Nephron (organoid): ENCODE results near the gene SLC7A5.

Source experiments
- H3K27ac Mint-ChIP-seq, 3 experiments: 2 replicates each; pipeline ENCODE4 v1.8.0; 2020; ENCODE audit warnings: mixed read lengths in 3 of 3, mild to moderate bottlenecking in 2 of 3, moderate library complexity in 1 of 3
- H3K27me3 Mint-ChIP-seq: 2 replicates; pipeline ENCODE4 v1.8.0; 2021; ENCODE audit warnings: low read depth, mild to moderate bottlenecking, moderate library complexity, mixed read lengths
- H3K36me3 Mint-ChIP-seq: 2 replicates; pipeline ENCODE4 v1.8.0; 2020; ENCODE audit warnings: low read depth, mixed read lengths
- H3K4me1 Mint-ChIP-seq: 2 replicates; pipeline ENCODE4 v1.8.0; 2020; ENCODE audit warnings: mixed read lengths
- H3K4me3 Mint-ChIP-seq, 3 experiments: 2 replicates each; pipeline ENCODE4 v1.8.0; 2020; ENCODE audit warnings: mild to moderate bottlenecking in 3 of 3, mixed read lengths in 3 of 3, moderate library complexity in 2 of 3
- H3K9me3 Mint-ChIP-seq: 2 replicates; pipeline ENCODE4 v1.8.0; 2020; ENCODE audit warnings: mixed read lengths
- TF ChIP-seq, protein P1 (sequence below), 3 experiments: fragments of 200-600 bp; sonication (generic); IDR thresholded peaks; one replicate each; pipeline ENCODE4 v1.5.0; 2021; ENCODE audit warnings: antibody characterized with exemption in 3 of 3; ENCODE audit not compliant: unreplicated experiment in 3 of 3

The SLC7A5 gene

DNA sequence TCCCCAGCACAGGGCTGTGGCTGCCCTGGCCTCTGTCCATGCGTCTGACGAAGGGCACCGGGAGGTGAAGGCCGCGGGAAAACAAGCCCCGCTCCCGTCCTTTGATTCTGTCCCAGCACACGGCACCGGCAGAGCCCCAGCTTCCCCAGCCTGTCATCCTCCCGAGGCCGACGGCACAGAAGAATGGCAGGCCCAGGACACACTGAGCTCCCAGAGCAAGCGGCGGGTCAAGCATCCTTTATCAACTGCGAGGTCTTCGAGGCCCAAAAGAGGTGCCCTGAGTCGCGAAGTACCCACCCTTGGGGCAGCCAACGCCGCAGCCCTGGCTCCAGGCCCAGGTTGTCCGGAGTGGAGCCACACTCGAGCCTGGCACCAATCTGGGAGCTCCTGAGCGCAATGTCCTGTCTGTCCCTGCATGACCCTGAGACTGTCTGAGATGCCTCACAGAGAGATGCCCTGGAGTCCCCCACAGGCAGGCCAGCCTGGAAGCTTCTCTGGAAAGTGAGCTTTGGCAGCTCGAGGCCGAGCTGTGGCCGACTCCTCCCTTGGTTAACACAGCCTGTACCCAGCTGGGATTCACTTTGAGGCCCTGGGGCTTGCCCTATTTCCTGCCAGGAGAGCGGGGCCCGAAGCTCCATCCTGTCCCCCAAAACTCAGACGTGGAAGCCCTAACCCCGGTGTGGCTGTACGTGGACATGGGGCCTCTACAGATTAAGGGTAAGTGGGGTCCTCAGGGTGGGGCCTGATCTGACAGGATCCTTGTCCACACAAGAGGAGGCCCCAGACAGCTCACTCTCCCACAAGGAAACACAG lies 23.3 kb downstream of the SLC7A5 start:
- Mint-ChIP-seq H3K36me3 (no peaks in the 10 kb centered on the region), H3K9me3 (no peaks in the 10 kb centered on the region), H3K4me1 (peaks cover 36% of the 10 kb centered on the region), H3K4me3 (no peak overlapping the region), H3K27me3 (peaks cover 16% of the 10 kb centered on the region), H3K27ac (no peak overlapping the region)
- TF ChIP-seq, protein P1, sequence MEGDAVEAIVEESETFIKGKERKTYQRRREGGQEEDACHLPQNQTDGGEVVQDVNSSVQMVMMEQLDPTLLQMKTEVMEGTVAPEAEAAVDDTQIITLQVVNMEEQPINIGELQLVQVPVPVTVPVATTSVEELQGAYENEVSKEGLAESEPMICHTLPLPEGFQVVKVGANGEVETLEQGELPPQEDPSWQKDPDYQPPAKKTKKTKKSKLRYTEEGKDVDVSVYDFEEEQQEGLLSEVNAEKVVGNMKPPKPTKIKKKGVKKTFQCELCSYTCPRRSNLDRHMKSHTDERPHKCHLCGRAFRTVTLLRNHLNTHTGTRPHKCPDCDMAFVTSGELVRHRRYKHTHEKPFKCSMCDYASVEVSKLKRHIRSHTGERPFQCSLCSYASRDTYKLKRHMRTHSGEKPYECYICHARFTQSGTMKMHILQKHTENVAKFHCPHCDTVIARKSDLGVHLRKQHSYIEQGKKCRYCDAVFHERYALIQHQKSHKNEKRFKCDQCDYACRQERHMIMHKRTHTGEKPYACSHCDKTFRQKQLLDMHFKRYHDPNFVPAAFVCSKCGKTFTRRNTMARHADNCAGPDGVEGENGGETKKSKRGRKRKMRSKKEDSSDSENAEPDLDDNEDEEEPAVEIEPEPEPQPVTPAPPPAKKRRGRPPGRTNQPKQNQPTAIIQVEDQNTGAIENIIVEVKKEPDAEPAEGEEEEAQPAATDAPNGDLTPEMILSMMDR (IDR thresholded peaks at IDR 0.05; ENCODE audit: unreplicated experiment in 3 of 3) = no peak

DNA sequence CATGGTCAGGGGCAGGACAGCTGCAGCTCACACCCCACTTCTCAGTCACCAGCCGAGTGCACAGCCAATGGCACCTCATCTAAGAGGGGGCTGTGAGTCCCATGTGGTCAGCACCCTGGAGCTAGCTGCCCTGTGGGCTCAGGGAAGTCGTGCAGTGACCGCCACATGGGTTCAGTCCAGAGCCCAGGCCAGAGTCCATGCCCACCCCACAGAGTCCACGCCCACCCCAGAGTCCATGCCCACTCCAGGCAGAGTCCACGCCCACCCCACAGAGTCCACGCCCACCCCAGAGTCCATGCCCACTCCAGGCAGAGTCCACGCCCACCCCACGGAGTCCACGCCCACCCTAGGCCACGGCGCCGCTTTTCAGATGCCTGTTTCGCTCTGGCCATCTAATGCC lies 24.1 kb downstream of the SLC7A5 start:
- Mint-ChIP-seq H3K27me3 (peaks cover 16% of the 10 kb centered on the region), H3K36me3 (no peaks in the 10 kb centered on the region), H3K27ac (no peak overlapping the region), H3K4me3 (no peak overlapping the region), H3K9me3 (no peaks in the 10 kb centered on the region), H3K4me1 (peaks cover 33% of the 10 kb centered on the region)
- TF ChIP-seq, protein P1 (IDR thresholded peaks at IDR 0.05; ENCODE audit: unreplicated experiment in 3 of 3) = no peak

DNA sequence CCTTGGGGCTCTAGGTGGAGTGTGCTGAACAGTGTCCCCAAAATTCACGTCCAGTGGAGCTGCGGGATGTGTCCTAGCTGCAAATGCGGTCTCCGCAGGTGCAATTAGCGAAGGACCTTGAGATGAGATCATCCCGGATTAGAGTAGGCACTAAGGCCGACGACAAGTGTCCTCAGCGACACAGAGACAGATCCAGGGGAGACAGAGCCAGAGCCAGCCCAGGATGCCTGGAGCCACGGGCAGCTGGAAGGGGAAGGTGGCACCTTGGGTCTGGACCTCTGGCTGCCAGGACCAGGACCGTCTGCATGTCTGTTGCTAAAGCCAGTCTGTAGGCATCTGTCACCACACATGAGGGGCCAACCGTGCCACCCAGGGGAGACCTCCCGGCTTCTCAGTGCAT lies 24.5 kb downstream of the SLC7A5 start:
- H3K9me3 Mint-ChIP-seq = no peaks in the 10 kb centered on the region
- H3K4me1 Mint-ChIP-seq = peaks cover 34% of the 10 kb centered on the region
- no peaks in the 10 kb centered on the region for H3K36me3 Mint-ChIP-seq
- no peak overlapping the region for H3K27ac Mint-ChIP-seq
- TF ChIP-seq, protein P1 (IDR thresholded peaks at IDR 0.05; ENCODE audit: unreplicated experiment in 3 of 3) = no peak
- no peak overlapping the region for H3K4me3 Mint-ChIP-seq
- peaks cover 16% of the 10 kb centered on the region for H3K27me3 Mint-ChIP-seq

DNA sequence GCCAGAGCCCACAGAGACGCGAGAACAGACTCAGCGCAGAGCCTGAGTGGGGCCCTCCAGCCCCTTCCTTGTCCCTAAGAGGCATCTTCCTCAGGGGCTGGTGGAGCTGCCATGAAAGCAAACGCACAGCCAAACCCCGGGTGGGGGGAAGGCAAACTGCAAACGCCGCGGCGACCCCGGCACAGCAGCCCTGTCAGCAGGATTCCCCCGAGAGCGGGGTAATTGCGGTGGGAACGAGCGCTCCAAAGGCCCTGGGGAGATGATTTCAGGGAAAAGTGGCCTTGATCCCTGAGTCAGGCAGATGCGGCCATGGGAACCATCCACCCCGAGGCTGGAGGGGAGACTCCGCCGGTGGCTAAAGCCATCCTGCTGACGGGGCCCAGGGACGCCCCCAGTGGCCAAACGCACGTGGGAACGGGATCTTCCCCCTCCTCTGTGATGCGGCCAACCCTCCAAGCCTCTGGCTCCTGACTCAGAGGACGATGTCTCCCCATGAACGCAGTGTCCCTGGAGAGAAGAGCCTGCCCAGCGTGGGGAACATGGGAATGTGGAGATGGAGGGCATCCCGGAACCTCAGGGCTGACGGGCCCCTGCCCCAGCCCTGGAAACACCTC lies 25.1 kb downstream of the SLC7A5 start:
- Mint-ChIP-seq H3K9me3 (no peaks in the 10 kb centered on the region), H3K4me3 (no peak overlapping the region), H3K27me3 (peaks cover 16% of the 10 kb centered on the region), H3K27ac (no peak overlapping the region), H3K36me3 (no peaks in the 10 kb centered on the region), H3K4me1 (peaks cover 29% of the 10 kb centered on the region)
- TF ChIP-seq, protein P1 (IDR thresholded peaks at IDR 0.05; ENCODE audit: unreplicated experiment in 3 of 3) = no peak

DNA sequence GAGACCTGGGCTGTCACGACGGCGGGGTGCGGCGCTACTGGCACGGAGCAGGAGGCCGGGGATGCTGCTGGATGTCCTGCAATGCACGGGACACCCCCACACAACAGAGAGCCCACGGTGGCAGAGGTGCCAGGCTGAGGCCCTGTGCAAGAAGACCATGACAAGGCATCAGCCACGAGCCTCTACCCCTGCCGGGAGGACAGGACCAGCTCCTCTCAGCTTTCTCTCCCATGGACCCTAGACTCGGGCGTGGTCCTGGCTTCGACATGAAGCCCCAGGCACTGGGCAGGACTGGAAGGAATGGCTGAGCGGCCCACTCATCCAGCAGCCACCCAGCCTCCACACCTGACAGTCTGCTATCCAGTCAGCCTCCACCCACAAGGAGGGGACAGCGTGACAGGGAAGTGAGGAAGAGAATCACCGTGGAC lies 25.6 kb downstream of the SLC7A5 start:
- Mint-ChIP-seq H3K4me1 (peaks cover 23% of the 10 kb centered on the region), H3K27ac (no peak overlapping the region), H3K9me3 (no peaks in the 10 kb centered on the region), H3K36me3 (no peaks in the 10 kb centered on the region), H3K4me3 (no peak overlapping the region), H3K27me3 (peaks cover 13% of the 10 kb centered on the region)
- TF ChIP-seq, protein P1 (IDR thresholded peaks at IDR 0.05; ENCODE audit: unreplicated experiment in 3 of 3) = no peak
